H1 (cell line): ENCODE data around the gene CASZ1. TPM values are rescaled to one million over a fixed set of nuclear protein-coding genes. Genes with fewer than 3 reads are reported as not detected.

Experiments used
- CTCF ChIA-PET: fragments of 300-600 bp; sonication (Branson Sonifier 250); formaldehyde crosslinking; loops from one replicate; lab custom pipeline; 2021; ENCODE audit not compliant: partially characterized antibody; lab: Charles Lee
- POLR2A ChIA-PET: fragments of 300-600 bp; sonication (Branson Sonifier 250); formaldehyde crosslinking; loops from one replicate; lab custom pipeline; 2021; ENCODE audit warnings: inconsistent platforms; ENCODE audit not compliant: partially characterized antibody; lab: Charles Lee
- DNase-seq, 2 experiments: peaks; one replicate each; pipeline versions ENCODE4 v3.0.0 to v3.0.0-alpha.2; 2010 to 2022; ENCODE audit warnings: low spot score in 2 of 2, low read depth in 1 of 2, mixed read lengths in 1 of 2
- FAIRE-seq: peaks from 2 replicates; lab custom pipeline; 2011; peaks lifted over from hg19 to GRCh38; lab: Jason Lieb, UNC
- H2AFZ ChIP-seq: 2 replicates; pipeline ENCODE4 v1.8.1; 2012; ENCODE audit warnings: low read length, inconsistent platforms
- H2AK5ac ChIP-seq: 2 replicates; pipeline ENCODE4 v1.6.1; 2013; ENCODE audit warnings: low read depth, low read length
- H2BK120ac ChIP-seq: replicated peaks from 2 replicates; pipeline ENCODE3; 2013; ENCODE audit warnings: low read depth, low read length, inconsistent platforms
- H2BK12ac ChIP-seq: 2 replicates; pipeline ENCODE4 v1.6.1; 2013; ENCODE audit warnings: low read depth, low read length
- H2BK15ac ChIP-seq: 2 replicates; pipeline ENCODE4 v1.6.1; 2013; ENCODE audit warnings: low read length
- H2BK20ac ChIP-seq: 2 replicates; pipeline ENCODE4 v1.6.1; 2013; ENCODE audit warnings: low read length
- H2BK5ac ChIP-seq: 2 replicates; pipeline ENCODE4 v1.6.1; 2013; ENCODE audit warnings: low read depth, low read length
- H3K14ac ChIP-seq: 2 replicates; pipeline ENCODE4 v1.6.1; 2013; ENCODE audit warnings: inconsistent platforms; ENCODE audit not compliant: insufficient read length
- H3K18ac ChIP-seq: 2 replicates; pipeline ENCODE4 v1.6.1; 2013; ENCODE audit warnings: low read length; ENCODE audit errors: extremely low read depth
- H3K23ac ChIP-seq: 2 replicates; pipeline ENCODE4 v1.6.1; 2013; ENCODE audit warnings: inconsistent platforms; ENCODE audit not compliant: insufficient read length
- H3K23me2 ChIP-seq: 2 replicates; pipeline ENCODE4 v1.6.1; 2013; ENCODE audit warnings: low read depth, low read length
- H3K27ac ChIP-seq: 2 replicates; pipeline ENCODE4 v1.6.1; 2011; ENCODE audit warnings: low read depth, low read length, inconsistent platforms
- H3K27me3 ChIP-seq, 4 experiments: replicated peaks in 1 of 4; 1 replicate in 1 of 4; 2 replicates in 3 of 4; pipeline versions ENCODE4 v1.6.1 to v1.8.1; 2011 to 2013; ENCODE audit warnings: low read length in 3 of 4, mild to moderate bottlenecking in 3 of 4, inconsistent platforms in 2 of 4, mixed read lengths in 2 of 4, moderate library complexity in 1 of 4; ENCODE audit not compliant: control insufficient read depth in 3 of 4, insufficient read depth in 3 of 4; ENCODE audit errors: extremely low read depth in 1 of 4
- H3K36me3 ChIP-seq, 4 experiments: 2 replicates each; pipeline versions ENCODE4 v1.6.1 to v1.8.1; 2011 to 2013; ENCODE audit warnings: mild to moderate bottlenecking in 4 of 4, low read length in 3 of 4, moderate library complexity in 2 of 4, control low read depth in 1 of 4, inconsistent platforms in 1 of 4; ENCODE audit not compliant: insufficient read depth in 4 of 4, control insufficient read depth in 2 of 4
- H3K4ac ChIP-seq: replicated peaks from 2 replicates; pipeline ENCODE3; 2013; ENCODE audit warnings: low read length, low read depth, mixed read lengths, inconsistent platforms; ENCODE audit not compliant: insufficient read length
- H3K4me1 ChIP-seq, 4 experiments: replicated peaks in 1 of 4; 1 replicate in 1 of 4; 2 replicates in 3 of 4; pipeline versions ENCODE4 v1.6.1 to v1.8.1; 2011 to 2013; ENCODE audit warnings: low read length in 3 of 4, inconsistent platforms in 2 of 4, mixed read lengths in 1 of 4; ENCODE audit not compliant: insufficient read depth in 4 of 4, control insufficient read depth in 3 of 4
- H3K4me2 ChIP-seq, 2 experiments: 2 replicates each; pipeline versions ENCODE4 v1.6.1 to v1.8.1; 2011 to 2013; ENCODE audit warnings: low read depth in 2 of 2, low read length in 2 of 2, control low read depth in 1 of 2, inconsistent platforms in 1 of 2, mild to moderate bottlenecking in 1 of 2; ENCODE audit not compliant: insufficient read depth in 1 of 2
- H3K4me3 ChIP-seq, 4 experiments: fragments of 200-600, 300-600 bp in 1 of 4; sonication (generic), shearing (Covaris generic), sonication (Bioruptor Twin) in 1 of 4; 2 replicates each; pipeline versions ENCODE4 v1.5.1 to v1.8.1; 2011 to 2016; ENCODE audit warnings: low read length in 4 of 4, low read depth in 3 of 4, control low read depth in 2 of 4, inconsistent platforms in 2 of 4, mild to moderate bottlenecking in 2 of 4, mixed read lengths in 1 of 4, moderate library complexity in 1 of 4; ENCODE audit not compliant: insufficient read depth in 2 of 4; ENCODE audit errors: extremely low read depth in 1 of 4
- H3K56ac ChIP-seq: replicated peaks from 2 replicates; pipeline ENCODE3; 2013; ENCODE audit warnings: low read depth, mild to moderate bottlenecking, mixed read lengths, low read length, inconsistent platforms; ENCODE audit not compliant: insufficient read length
- H3K79me1 ChIP-seq: 2 replicates; pipeline ENCODE4 v1.6.1; 2013; ENCODE audit warnings: low read depth, low read length, control low read depth
- H3K79me2 ChIP-seq, 2 experiments: 2 replicates each; pipeline versions ENCODE4 v1.6.1 to v1.8.1; 2012 to 2013; ENCODE audit warnings: low read length in 2 of 2, mild to moderate bottlenecking in 2 of 2, inconsistent platforms in 1 of 2; ENCODE audit not compliant: insufficient read depth in 2 of 2, control insufficient read depth in 1 of 2
- H3K9ac ChIP-seq, 4 experiments: replicated peaks in 1 of 4; 1 replicate in 1 of 4; 2 replicates in 3 of 4; pipeline versions ENCODE4 v1.6.1 to v1.8.1; 2011 to 2013; ENCODE audit warnings: low read depth in 3 of 4, low read length in 3 of 4, control low read depth in 2 of 4, mild to moderate bottlenecking in 2 of 4, moderate library complexity in 2 of 4, inconsistent platforms in 1 of 4; ENCODE audit errors: extremely low read depth in 1 of 4
- H3K9me3 ChIP-seq, 2 experiments: 2 replicates each; pipeline versions ENCODE4 v1.6.1 to v1.8.1; 2012 to 2013; ENCODE audit warnings: mild to moderate bottlenecking in 2 of 2, moderate library complexity in 2 of 2, control low read depth in 1 of 2, inconsistent platforms in 1 of 2, low read depth in 1 of 2, low read length in 1 of 2, mixed read lengths in 1 of 2; ENCODE audit not compliant: insufficient read depth in 2 of 2
- H4K20me1 ChIP-seq, 2 experiments: replicated peaks in 1 of 2; 2 replicates each; pipeline versions ENCODE3 to v1.8.1; 2011 to 2013; ENCODE audit warnings: inconsistent platforms in 2 of 2, low read length in 2 of 2, mild to moderate bottlenecking in 1 of 2; ENCODE audit not compliant: insufficient read depth in 2 of 2, control insufficient read depth in 1 of 2
- H4K5ac ChIP-seq: 2 replicates; pipeline ENCODE4 v1.6.1; 2013; ENCODE audit warnings: low read length, low read depth, mixed read lengths, inconsistent platforms; ENCODE audit not compliant: insufficient read length
- H4K8ac ChIP-seq: 2 replicates; pipeline ENCODE4 v1.8.0; 2013; ENCODE audit warnings: mild to moderate bottlenecking, moderate library complexity, low read length, inconsistent platforms; ENCODE audit not compliant: insufficient read depth; ENCODE audit errors: extremely low read depth
- H4K91ac ChIP-seq: replicated peaks from 2 replicates; pipeline ENCODE3; 2013; ENCODE audit warnings: low read length, mixed read lengths, inconsistent platforms; ENCODE audit not compliant: insufficient read length
- EGR1 ChIP-seq: IDR thresholded peaks from 2 replicates; pipeline ENCODE4 v1.6.1; 2011; ENCODE audit warnings: low read depth, low read length, borderline replicate concordance
- EZH2 ChIP-seq: fragments of 200-600 bp; sonication (generic); IDR thresholded peaks from 2 replicates; pipeline ENCODE4 v1.7.1; 2012; ENCODE audit warnings: low read depth, mild to moderate bottlenecking, moderate library complexity, low read length, inconsistent platforms; ENCODE audit not compliant: severe bottlenecking
- GTF2F1 ChIP-seq: IDR thresholded peaks from 2 replicates; pipeline ENCODE4 v1.6.1; 2012; ENCODE audit warnings: low read depth, low read length, improper control_type of control experiment, borderline replicate concordance
- KDM5A ChIP-seq: fragments of 200-600 bp; IDR thresholded peaks from 2 replicates; pipeline ENCODE4 v1.7.1; 2012; ENCODE audit warnings: mild to moderate bottlenecking, low read length, inconsistent platforms, mixed read lengths
- RXRA ChIP-seq: IDR thresholded peaks from 2 replicates; pipeline ENCODE4 v1.6.1; 2011; ENCODE audit warnings: low read depth, mild to moderate bottlenecking, low read length, moderate library complexity; ENCODE audit not compliant: insufficient read depth
- SIRT6 ChIP-seq: IDR thresholded peaks from one replicate; pipeline ENCODE4 v1.7.1; 2012; ENCODE audit warnings: low read length, inconsistent platforms
- TBP ChIP-seq: IDR thresholded peaks from 2 replicates; pipeline ENCODE4 v1.6.1; 2011; ENCODE audit warnings: low read depth, low read length, improper control_type of control experiment
- WGBS, 2 experiments: shearing (Covaris generic) in 1 of 2; methylation state at CpG; one replicate each; pipeline versions ENCODE4 v1.1.6 to v1.1.7; 2013 to 2015; ENCODE audit warnings: low lambda C conversion rate in 2 of 2, mixed read lengths in 2 of 2, inconsistent platforms in 1 of 2, low coverage in 1 of 2, missing lambda C conversion rate in 1 of 2; ENCODE audit not compliant: insufficient replicate concordance in 2 of 2, insufficient coverage in 1 of 2, insufficient read length in 1 of 2; ENCODE audit errors: extremely low coverage in 1 of 2, missing lambda C conversion rate in 1 of 2; 5-methylcytosine and 5-hydroxymethylcytosine counted together
- polyA plus RNA-seq, 7 experiments: library from polyadenylated mRNA; depleted of rRNA in 3 of 7; stranded (reverse) in 5 of 7; unstranded in 2 of 7; fragments of >200 nt in 5 of 7; fragments of 200-250 nt in 2 of 7; gene quantifications; 1 replicate in 5 of 7; 2 replicates in 1 of 7; 4 replicates in 1 of 7; pipeline versions ENCODE4 v1.2.1 to v1.2.3, GENCODE V29; 2011 to 2013; ENCODE audit warnings: missing spikeins in 2 of 7, mixed read lengths in 2 of 7
- total RNA-seq: library from RNA; stranded (reverse); fragmentation: NEBNext Ultra II Directional; extraction: Animal tissue kit (Norgen Biotek cat#: 25700); gene quantifications from 2 replicates; pipeline ENCODE4 v1.2.1, GENCODE V29; 2021
- TF ChIP-seq, protein P1 (sequence below): IDR thresholded peaks from 2 replicates; pipeline ENCODE4 v1.6.1; 2011; ENCODE audit warnings: low read length, improper control_type of control experiment
- TF ChIP-seq, protein P2 (sequence below): IDR thresholded peaks from 2 replicates; pipeline ENCODE4 v1.6.1; 2011; ENCODE audit warnings: low read depth, mild to moderate bottlenecking, low read length; ENCODE audit not compliant: insufficient read depth

The CASZ1 gene
- total and polyA plus RNA-seq, 2 of the 8 experiments (the other 6 are each of a cell fraction or from before 2014, with no cell fraction given) = 4.4 to 7.7 TPM

DNA sequence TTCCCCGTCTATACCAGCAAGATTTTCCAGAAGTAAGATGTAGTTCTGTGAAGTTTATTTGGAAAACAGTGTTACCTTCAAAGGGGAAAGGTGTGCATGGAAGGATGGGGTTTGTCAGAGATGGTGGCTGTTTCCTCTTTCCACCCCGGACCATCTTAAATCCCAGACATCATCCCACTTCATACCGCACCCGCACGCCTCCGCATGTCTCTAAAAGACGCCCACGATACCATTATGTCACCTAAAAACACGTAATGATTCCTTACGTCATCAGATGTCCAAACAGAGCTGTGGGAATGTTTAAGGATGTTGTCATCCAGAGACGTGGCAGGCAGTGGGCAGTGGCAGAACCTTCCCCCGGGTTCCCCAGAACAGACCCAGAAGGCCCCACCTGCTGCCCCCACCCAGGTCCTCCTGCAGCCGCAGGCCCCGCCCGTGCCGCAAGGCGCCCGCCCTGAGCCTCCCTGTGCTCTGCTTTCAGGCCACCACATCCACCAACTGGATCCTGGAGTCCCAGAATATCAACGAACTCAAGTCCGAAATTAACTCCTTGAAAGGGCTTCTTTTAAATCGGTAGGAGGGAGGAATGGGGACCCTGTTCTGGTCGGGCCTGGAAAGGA is 169.5 kb downstream of the CASZ1 start:
- no peak for TF ChIP-seq SIRT6
- TF ChIP-seq GTF2F1 = no peak
- no peak for TF ChIP-seq RXRA
- TF ChIP-seq EZH2 = no peak
- TF ChIP-seq TBP = no peak
- TF ChIP-seq, protein P1, sequence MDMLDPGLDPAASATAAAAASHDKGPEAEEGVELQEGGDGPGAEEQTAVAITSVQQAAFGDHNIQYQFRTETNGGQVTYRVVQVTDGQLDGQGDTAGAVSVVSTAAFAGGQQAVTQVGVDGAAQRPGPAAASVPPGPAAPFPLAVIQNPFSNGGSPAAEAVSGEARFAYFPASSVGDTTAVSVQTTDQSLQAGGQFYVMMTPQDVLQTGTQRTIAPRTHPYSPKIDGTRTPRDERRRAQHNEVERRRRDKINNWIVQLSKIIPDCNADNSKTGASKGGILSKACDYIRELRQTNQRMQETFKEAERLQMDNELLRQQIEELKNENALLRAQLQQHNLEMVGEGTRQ = no peak
- TF ChIP-seq, protein P2, sequence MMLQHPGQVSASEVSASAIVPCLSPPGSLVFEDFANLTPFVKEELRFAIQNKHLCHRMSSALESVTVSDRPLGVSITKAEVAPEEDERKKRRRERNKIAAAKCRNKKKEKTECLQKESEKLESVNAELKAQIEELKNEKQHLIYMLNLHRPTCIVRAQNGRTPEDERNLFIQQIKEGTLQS = no peak
- TF ChIP-seq KDM5A = no peak
- no peak for TF ChIP-seq EGR1
- Histone ChIP-seq H3K27ac (no peak overlapping the region), H3K79me1 (no peaks in the 10 kb centered on the region), H2BK12ac (no peak overlapping the region), H2BK120ac (no peak overlapping the region), H3K9ac (no peak overlapping the region), H3K79me2 (no peaks in the 10 kb centered on the region), H3K4ac (no peak overlapping the region), H3K36me3 (no peaks in the 10 kb centered on the region; a peak in 2 of 8 replicates), H3K18ac (no peak overlapping the region), H3K23me2 (no peaks in the 10 kb centered on the region; the same call in 1 of the 2 replicates), H2BK20ac (no peak overlapping the region), H2BK5ac (no peak overlapping the region), H4K91ac (no peak overlapping the region), H3K4me1 (peaks cover under 1 to 13% (median 5%) of the 10 kb centered on the region in 4 experiments), H2AFZ (no peak overlapping the region), H2AK5ac (no peak overlapping the region), H2BK15ac (no peak overlapping the region), H3K14ac (no peak overlapping the region), H3K56ac (no peak overlapping the region), H3K4me2 (no peak overlapping the region), H3K23ac (no peak overlapping the region), H3K9me3 (no peaks in the 10 kb centered on the region), H3K4me3 (no peak overlapping the region), H4K8ac (no peak overlapping the region), H4K20me1 (no peaks in the 10 kb centered on the region), H3K27me3 (no peaks in the 10 kb centered on the region), H4K5ac (no peak overlapping the region)
- WGBS, 2 experiments = 92 to 100% methylated on average over 4 to 21 of the region's 22 CpGs
- DNase-seq = no peak
- CTCF ChIA-PET = interaction anchor here (0.6 to 2.4 kb wide), 6 partner anchors 12 to 161 kb away, joined by 3 to 9 read pairs (median 4); no protein-coding TSS in a partner anchor
- POLR2A ChIA-PET = no interaction called here
- FAIRE-seq = no peak
